ENCODE data around the gene MUC20. TPM values are rescaled to one million over a fixed set of nuclear protein-coding genes. Genes with fewer than 3 reads are reported as not detected.
"Not testable (repeated sequence)": the region's sequence is repeated elsewhere in the genome, so short reads cannot be mapped to it uniquely, and the experiment has no call there.

Gene MUC20
- total and polyA plus RNA-seq, 4 donors: 1.1 to 9.7 (median 7.7) TPM

- Histone ChIP-seq H3K4me1 (ENCODE audit: control insufficient read depth in 4 of 4, insufficient read depth in 4 of 4, low read length in 3 of 4) (no peaks in the 10 kb centered on the region), H3K27ac (ENCODE audit: low read depth in 1 of 2, low read length in 2 of 2) (no peak overlapping the region), H3K9ac (ENCODE audit: low read depth in 1 of 2, low read length in 2 of 2) (no peak overlapping the region), H3K4me3 (ENCODE audit: low read depth in 1 of 3, low read length in 3 of 3) (no peak overlapping the region), H3K27me3 (ENCODE audit: control insufficient read depth in 4 of 4, insufficient read depth in 4 of 4, low read length in 3 of 4) (no peaks in the 10 kb centered on the region), H3K36me3 (ENCODE audit: control insufficient read depth in 4 of 4, insufficient read depth in 3 of 4, low read depth in 1 of 4, low read length in 3 of 4) (peaks cover 0 to 4% (median under 1%) of the 10 kb centered on the region in 4 donors), H3K9me3 (ENCODE audit: control insufficient read depth in 4 of 4, low read length in 3 of 4) (no peaks in the 10 kb centered on the region)
- TF ChIP-seq CTCF (IDR thresholded peaks at IDR 0.05; ENCODE audit: low read depth, low read length, missing input control) (no peak), YY1 (IDR thresholded peaks at IDR 0.05) (no peak), FOXA2 (IDR thresholded peaks at IDR 0.05) (no peak), ATF3 (IDR thresholded peaks at IDR 0.05) (no peak), SP1 (IDR thresholded peaks at IDR 0.05) (no peak), REST (IDR thresholded peaks at IDR 0.05) (no peak), HNF4A (conservative IDR thresholded peaks at IDR 0.05) (no peak), JUND (IDR thresholded peaks at IDR 0.05) (no peak)
- DNase-seq (ENCODE audit: low spot score): no peak
- WGBS: 65% methylated on average over 5 of the region's 5 CpGs
These were observed 2.8 kb upstream of the MUC20 start for GRCh38 chr3:195717852-195718476.

- no peaks in the 10 kb centered on the region for H3K4me1 ChIP-seq (ENCODE audit: control insufficient read depth in 4 of 4, insufficient read depth in 4 of 4, low read length in 3 of 4)
- peaks cover 0 to 4% (median under 1%) of the 10 kb centered on the region in 4 donors for H3K36me3 ChIP-seq (ENCODE audit: control insufficient read depth in 4 of 4, insufficient read depth in 3 of 4, low read depth in 1 of 4, low read length in 3 of 4)
- no peak overlapping the region for H3K4me3 ChIP-seq (ENCODE audit: low read depth in 1 of 3, low read length in 3 of 3)
- no peak for TF ChIP-seq HNF4A (conservative IDR thresholded peaks at IDR 0.05)
- TF ChIP-seq TAF1 (conservative IDR thresholded peaks at IDR 0.05): no peak
- no peak for TF ChIP-seq ZBTB33 (IDR thresholded peaks at IDR 0.05)
- no peak for TF ChIP-seq RAD21 (IDR thresholded peaks at IDR 0.05)
- no peak for TF ChIP-seq HNF4G (IDR thresholded peaks at IDR 0.05)
- TF ChIP-seq YY1 (IDR thresholded peaks at IDR 0.05): no peak
- no peak for TF ChIP-seq ATF3 (IDR thresholded peaks at IDR 0.05)
- TF ChIP-seq NR2F2 (IDR thresholded peaks at IDR 0.05): no peak
- TF ChIP-seq RXRA (IDR thresholded peaks at IDR 0.05): no peak
- TF ChIP-seq JUND (IDR thresholded peaks at IDR 0.05): no peak
- no peak for TF ChIP-seq MAX (IDR thresholded peaks at IDR 0.05)
- 84% methylated on average over 7 of the region's 7 CpGs for WGBS
- H3K9ac ChIP-seq (ENCODE audit: low read depth in 1 of 2, low read length in 2 of 2): no peak overlapping the region
- H3K9me3 ChIP-seq (ENCODE audit: control insufficient read depth in 4 of 4, low read length in 3 of 4): no peaks in the 10 kb centered on the region
- H3K27ac ChIP-seq (ENCODE audit: low read depth in 1 of 2, low read length in 2 of 2): no peak overlapping the region
- DNase-seq (ENCODE audit: low spot score): no peak
- no peaks in the 10 kb centered on the region for H3K27me3 ChIP-seq (ENCODE audit: control insufficient read depth in 4 of 4, insufficient read depth in 4 of 4, low read length in 3 of 4)
These were observed 2.2 kb upstream of the MUC20 start for GRCh38 chr3:195718477-195718984.

- DNase-seq (ENCODE audit: low spot score); H3K27ac ChIP-seq (ENCODE audit: low read depth in 1 of 2, low read length in 2 of 2); H3K4me1 ChIP-seq (ENCODE audit: control insufficient read depth in 4 of 4, insufficient read depth in 4 of 4, low read length in 3 of 4); H3K27me3 ChIP-seq (ENCODE audit: control insufficient read depth in 4 of 4, insufficient read depth in 4 of 4, low read length in 3 of 4); H3K36me3 ChIP-seq (ENCODE audit: control insufficient read depth in 4 of 4, insufficient read depth in 3 of 4, low read depth in 1 of 4, low read length in 3 of 4); H3K4me3 ChIP-seq (ENCODE audit: low read depth in 1 of 3, low read length in 3 of 3); H3K9me3 ChIP-seq (ENCODE audit: control insufficient read depth in 4 of 4, low read length in 3 of 4); H3K9ac ChIP-seq (ENCODE audit: low read depth in 1 of 2, low read length in 2 of 2): not testable (repeated sequence)
- WGBS: 87% methylated on average over 16 of the region's 16 CpGs
These were observed 1.1 kb upstream of the MUC20 start for GRCh38 chr3:195719514-195720254.
